GM18517 (cell line): ENCODE measurements around the gene PTPN11.
"Not testable (repeated sequence)": the region's sequence is repeated elsewhere in the genome, so short reads cannot be mapped to it uniquely, and the experiment has no call there.

Source experiments
- ATAC-seq: cut with Tn5 transposase; IDR thresholded peaks from one replicate; pipeline ENCODE4 v1.9.1; 2021; ENCODE audit warnings: mild to moderate bottlenecking, moderate library complexity; ENCODE audit not compliant: unreplicated experiment

The PTPN11 gene

GRCh38 chr12:112513471-112513870 lies 94.7 kb downstream of the PTPN11 start:
- no peak for ATAC-seq

- no peak for ATAC-seq
Measured at GRCh38 chr12:112514456-112514855, 95.7 kb downstream of the PTPN11 start.

- ATAC-seq = no peak
Measured at GRCh38 chr12:112514926-112515642, 96.3 kb downstream of the PTPN11 start.

DNA sequence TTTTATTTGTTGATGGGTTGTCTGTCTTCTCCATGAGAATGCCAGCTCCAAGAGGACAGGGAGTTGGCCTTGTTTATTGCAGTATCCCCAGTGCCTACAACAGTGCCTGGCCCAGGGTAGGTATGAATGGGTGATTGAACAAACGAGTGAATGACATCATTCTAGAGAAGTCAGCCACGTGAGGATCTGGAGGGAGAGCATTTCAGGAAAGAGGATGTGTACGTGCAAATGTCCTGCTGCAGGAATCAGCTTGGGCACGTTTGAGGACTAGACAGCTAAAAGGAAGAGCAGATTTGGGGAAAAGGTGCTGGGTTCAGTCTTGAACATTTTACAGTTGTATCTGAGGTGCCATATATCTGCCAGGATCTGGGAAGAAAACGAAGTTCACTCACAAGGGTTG lies 97.1 kb downstream of the PTPN11 start:
- ATAC-seq = no peak

GRCh38 chr12:112517730-112518364 lies 99.1 kb downstream of the PTPN11 start:
- ATAC-seq = no peak

DNA sequence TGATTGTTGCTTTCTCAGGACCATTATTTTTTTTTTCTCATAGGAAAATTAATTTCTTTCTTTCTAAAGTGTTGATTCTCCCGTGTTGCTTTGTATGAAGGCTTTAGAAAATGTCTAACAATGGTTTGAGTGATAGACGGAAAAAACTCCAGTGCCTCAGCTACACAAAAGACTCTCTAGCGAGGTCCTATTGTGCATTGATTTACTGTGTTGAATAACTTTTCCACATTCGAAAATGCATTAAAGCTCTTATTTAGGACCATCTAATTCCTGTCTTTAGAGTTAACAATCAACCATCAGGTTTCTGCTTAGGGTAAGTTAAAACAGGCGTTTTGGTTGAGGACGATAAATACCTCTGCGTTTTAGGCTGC lies 99.6 kb downstream of the PTPN11 start:
- no peak for ATAC-seq

DNA sequence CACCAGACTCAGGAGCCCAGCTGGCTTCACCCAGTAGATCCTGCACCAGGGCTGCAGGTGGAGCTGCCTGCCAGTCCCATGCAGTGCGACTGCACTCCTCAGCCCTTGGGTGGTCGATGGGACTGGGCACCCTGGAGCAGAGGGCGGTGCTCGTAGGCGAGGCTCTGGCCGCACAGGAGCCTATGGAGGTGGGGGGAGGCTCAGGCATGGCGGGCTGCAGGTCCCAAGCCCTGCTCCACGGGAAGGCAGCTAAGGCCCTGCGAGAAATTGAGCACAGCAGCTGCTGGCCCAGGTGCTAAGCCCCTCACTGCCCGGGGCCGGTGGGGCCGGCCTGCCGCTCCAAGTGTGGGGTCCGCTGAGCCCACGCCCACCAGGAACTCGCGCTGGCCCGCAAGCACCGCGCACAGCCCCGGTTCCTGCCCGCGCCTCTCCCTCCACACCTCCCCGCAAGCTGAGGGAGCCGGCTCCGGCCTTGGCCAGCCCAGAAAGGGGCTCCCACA lies 101.1 kb downstream of the PTPN11 start:
- not testable (repeated sequence) for ATAC-seq

DNA sequence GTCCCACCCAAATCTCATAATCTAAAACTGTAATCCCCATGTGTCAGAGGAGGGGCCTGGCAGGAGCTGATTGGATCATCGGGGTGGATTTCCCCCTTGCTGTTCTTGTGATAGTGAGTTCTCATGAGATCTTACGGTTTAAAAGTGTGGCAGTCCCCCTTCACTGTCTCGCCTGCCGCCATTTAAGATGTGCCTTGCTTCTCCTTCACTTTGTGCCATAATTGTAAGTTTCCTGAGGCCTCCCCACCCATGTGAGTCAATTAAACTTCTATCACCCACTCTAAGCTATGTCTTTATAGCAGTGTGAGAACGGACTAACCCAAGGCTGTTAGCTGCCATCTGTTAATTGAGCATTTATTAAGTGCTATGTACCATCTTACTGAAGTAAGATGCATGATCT lies 105.1 kb downstream of the PTPN11 start:
- ATAC-seq = no peak

- ATAC-seq = no peak
Measured at GRCh38 chr12:112524269-112524668, 105.5 kb downstream of the PTPN11 start.

DNA sequence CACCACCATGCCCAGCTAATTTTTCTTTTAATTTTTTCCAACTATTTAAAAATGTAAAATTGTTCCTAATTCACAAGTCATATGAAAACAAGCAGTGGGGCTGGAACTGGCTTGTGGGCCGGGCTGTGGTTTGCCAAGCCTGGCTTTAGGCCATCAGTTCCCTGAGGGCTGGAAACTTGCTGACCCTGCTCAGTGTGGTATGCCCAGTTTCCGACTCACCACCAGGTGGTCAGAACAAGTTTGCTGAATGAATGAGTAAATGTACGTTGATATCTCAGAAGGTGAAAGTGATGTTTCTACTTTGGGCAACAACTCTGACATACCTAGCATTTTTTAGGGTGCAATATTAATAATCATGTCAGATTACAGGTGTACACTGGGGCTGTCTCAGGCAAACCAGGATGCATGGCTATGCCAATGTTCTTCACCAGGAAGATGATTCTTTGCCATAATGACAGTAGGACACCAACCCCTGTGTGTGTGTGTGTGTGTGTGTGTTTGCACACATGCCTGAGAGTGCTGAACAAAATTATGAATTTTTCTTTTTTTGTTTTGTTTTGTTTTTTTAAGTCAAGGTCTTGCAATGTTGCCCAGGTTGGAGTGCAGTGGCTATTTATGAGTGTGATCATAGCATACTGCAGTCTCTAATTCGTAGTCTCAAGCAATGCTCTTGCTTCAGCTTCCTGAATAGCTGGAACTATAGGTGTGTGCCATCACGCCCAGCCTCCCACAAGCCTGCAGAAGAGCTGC lies 106.1 kb downstream of the PTPN11 start:
- ATAC-seq = no peak

DNA sequence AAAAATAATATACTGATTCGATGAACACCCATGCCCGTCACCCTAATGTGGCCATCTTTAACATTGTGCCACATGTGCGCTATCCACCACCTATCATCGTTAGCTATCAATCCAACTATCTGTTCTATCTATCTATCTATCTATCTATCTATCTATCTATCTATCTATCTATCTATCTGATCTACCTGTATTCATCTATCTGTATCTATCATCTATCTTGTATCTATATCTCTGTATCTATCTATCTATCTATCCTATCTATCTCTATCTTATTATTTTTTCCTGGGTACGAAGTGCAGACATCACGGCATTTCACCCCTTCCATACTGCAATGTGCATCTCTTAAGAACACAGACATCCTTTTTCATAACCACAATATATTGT lies 106.7 kb downstream of the PTPN11 start:
- no peak for ATAC-seq

DNA sequence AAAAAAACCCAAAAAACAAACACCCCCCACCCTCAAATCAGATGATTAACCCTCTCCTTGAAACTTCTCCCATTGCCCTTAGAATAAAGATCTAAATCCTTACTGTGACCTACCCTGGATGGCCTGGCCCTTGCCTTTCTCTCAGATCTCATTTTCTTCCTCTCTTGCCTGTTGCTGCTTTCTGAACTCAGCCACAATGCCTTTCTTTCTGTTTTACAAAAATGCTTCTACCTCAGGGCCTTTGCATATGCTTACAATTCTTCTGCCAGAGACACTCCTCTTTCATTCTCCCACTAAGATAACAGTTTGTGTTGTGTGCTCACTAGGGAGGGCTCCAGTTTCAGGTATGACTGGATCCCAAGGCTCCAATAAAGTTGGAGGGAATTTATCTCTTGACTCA lies 108.3 kb downstream of the PTPN11 start:
- no peak for ATAC-seq

DNA sequence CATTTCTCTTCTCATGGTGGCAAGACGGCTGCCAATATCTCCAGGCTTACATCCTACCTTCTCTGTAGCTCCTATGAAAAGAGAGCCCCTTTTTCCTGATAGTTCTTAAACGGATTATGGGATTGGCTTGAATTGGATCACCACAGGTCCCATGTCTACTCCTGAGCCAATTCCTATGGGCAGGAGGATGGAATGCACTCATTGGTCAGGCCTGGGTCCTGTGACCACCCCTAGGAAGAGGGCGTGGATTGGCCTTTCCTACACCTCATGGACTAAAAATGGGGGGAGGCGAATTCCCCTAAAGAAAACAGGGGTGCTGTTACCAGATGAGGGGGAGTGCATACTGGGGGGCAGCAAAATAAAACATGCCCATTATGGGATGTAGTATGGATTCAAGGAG lies 108.8 kb downstream of the PTPN11 start:
- no peak for ATAC-seq

GRCh38 chr12:112528521-112528920 lies 109.8 kb downstream of the PTPN11 start:
- ATAC-seq = no peak

DNA sequence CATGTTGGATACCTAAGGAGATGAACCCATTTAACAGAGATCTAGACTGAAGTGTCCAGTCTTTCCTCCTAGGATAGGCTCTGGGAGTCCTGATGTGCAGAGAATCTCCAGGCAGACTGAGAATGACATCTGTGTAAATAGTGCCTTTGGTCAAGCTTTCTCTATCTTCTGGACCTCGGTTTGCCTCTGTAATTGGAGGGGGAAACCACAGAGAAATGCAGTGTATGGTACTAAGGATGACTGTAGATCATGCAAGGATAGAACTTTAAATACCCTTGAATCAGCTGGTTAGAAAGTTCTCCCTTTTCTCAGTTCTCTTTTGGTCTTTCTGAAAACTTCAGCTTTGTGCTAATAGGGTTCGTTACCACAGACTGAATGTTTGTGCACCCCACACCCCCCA lies 112.2 kb downstream of the PTPN11 start:
- no peak for ATAC-seq

- ATAC-seq = no peak
Measured at GRCh38 chr12:112532106-112532505, 113.4 kb downstream of the PTPN11 start.

- ATAC-seq = no peak
Measured at GRCh38 chr12:112533528-112533927, 114.8 kb downstream of the PTPN11 start.

GRCh38 chr12:112535017-112535416 lies 116.3 kb downstream of the PTPN11 start:
- ATAC-seq = no peak

DNA sequence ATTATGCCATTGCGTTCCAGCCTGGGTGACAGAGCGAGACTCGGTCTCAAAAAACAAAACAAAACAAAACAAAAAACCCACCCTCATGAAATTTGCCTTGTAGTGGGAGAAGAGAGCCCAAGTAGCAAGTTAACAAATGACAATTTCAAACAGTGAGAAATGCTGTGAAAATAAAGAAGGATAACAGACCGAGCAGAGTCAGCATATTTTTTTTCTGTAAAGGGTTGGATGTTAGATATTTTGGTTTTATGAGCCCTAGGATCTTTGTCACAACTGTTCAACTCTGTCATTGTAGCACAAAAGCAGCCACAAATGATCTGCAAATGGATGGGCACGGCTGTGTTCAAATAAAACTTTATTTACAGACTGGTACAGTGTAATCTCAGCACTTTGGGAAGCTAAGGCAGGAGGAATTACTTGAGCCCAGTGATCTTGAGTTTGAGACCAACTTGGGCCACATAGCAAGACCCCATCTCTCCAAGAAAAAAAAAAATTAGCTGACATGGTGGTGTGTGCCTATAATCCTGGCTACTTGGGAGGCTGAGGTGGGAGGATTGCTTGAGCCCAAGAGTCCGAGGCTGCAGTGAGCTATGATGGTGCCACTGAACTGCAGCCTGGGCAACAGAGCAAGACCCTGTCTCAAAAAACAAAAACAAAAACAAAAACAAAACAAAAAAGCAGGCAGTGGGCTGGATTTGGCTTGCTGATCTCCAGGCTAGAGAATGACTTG lies 117.1 kb downstream of the PTPN11 start:
- no peak for ATAC-seq

DNA sequence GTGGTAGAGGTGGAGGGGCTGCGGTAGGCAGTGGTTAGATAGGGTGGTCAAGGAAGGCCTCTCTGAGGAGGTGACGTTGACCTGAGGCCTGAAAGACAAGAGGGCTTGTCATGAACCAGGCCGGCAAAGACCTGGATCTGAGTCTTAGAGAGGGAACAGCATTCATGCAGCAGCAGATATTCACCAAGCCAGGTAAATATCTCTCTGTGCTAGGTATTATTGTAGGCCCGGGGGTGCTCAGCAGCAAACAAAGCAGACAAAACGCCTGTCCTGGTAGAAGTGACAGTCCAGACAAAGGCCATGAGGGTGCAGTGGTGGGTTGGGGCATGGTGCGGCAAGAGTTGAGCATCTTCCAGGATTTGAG lies 117.6 kb downstream of the PTPN11 start:
- no peak for ATAC-seq

DNA sequence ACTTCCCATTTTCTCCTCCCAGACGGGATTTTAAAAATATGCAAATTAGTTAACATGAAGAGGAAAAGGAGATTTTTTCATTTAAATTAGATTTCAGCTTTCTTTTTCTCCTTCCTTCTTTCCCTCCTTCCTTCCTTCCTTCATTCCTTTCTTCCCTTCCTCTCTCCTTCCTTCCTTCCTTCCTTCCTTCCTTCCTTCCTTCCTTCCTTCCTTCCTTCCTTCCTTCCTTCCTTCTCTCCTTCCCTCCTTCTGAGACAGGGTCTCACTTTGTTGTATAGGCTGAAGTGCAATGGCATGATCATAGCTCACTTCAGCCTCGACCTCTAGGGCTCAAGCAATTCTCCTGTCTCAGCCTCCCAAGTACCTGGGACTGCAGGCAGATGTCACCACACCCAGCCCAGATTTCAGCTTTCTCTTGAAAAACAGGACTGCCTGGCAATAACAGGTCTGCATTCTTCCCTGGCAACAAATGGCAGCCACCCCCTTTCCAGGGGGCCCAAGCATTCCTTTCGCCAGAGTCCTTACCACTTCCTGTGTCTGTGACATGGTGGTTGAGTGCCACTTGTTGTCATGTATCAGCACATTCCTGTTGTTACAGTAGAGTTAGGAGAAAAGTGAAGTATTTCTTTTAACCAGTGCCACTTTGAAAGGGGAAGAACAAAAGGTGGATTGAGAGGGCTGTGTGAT lies 119.1 kb downstream of the PTPN11 start:
- ATAC-seq = no peak
